Osteoblast (primary cell): ENCODE results near the gene DYNC1H1. TPM values are rescaled to one million over a fixed set of nuclear protein-coding genes. Genes with fewer than 3 reads are reported as not detected.
A peak's percentile ranks its signal among the peaks of the same experiment; 100 is the strongest.
"Not testable (repeated sequence)": the region's sequence is repeated elsewhere in the genome, so short reads cannot be mapped to it uniquely, and the experiment has no call there.

Experiments used
- DNase-seq: peaks from one replicate; pipeline ENCODE4 v3.0.0; 2011; ENCODE audit warnings: low spot score, mixed read lengths; ENCODE audit not compliant: insufficient read length; ENCODE audit errors: missing footprints
- H2AFZ ChIP-seq: 2 replicates; pipeline ENCODE4 v1.6.0; 2011; ENCODE audit warnings: mild to moderate bottlenecking, low read length
- H3K27ac ChIP-seq: 2 replicates; pipeline ENCODE4 v1.5.1; 2011; ENCODE audit warnings: mild to moderate bottlenecking, low read depth, low read length, moderate library complexity
- H3K27me3 ChIP-seq: 2 replicates; pipeline ENCODE4 v1.6.0; 2012; ENCODE audit warnings: mild to moderate bottlenecking, control low read depth, inconsistent platforms, low read length, moderate library complexity; ENCODE audit not compliant: insufficient read depth
- H3K36me3 ChIP-seq: 2 replicates; pipeline ENCODE4 v1.5.1; 2011; ENCODE audit warnings: mild to moderate bottlenecking, low read length, control low read depth, moderate library complexity; ENCODE audit not compliant: insufficient read depth
- H3K4me1 ChIP-seq: 2 replicates; pipeline ENCODE4 v1.5.1; 2011; ENCODE audit warnings: mild to moderate bottlenecking, low read length, control low read depth, moderate library complexity; ENCODE audit not compliant: insufficient read depth
- H3K4me2 ChIP-seq: 2 replicates; pipeline ENCODE4 v1.6.0; 2011; ENCODE audit warnings: mild to moderate bottlenecking, low read length; ENCODE audit not compliant: insufficient read depth
- H3K4me3 ChIP-seq: fragments of 200-600 bp; sonication (generic); 3 replicates; pipeline ENCODE4 v1.5.1; 2012; ENCODE audit warnings: mild to moderate bottlenecking, low read length, inconsistent platforms; ENCODE audit not compliant: insufficient read depth
- H3K79me2 ChIP-seq: 2 replicates; pipeline ENCODE4 v1.6.0; 2012; ENCODE audit warnings: mild to moderate bottlenecking, low read length, control low read depth, inconsistent platforms; ENCODE audit not compliant: insufficient read depth
- H3K9me3 ChIP-seq: 2 replicates; pipeline ENCODE4 v1.5.1; 2011; ENCODE audit warnings: low read depth, low read length, control low read depth
- H4K20me1 ChIP-seq: 2 replicates; pipeline ENCODE4 v1.6.0; 2012; ENCODE audit warnings: mild to moderate bottlenecking, low read length, control low read depth; ENCODE audit not compliant: insufficient read depth
- CTCF ChIP-seq: IDR thresholded peaks from 2 replicates; pipeline ENCODE4 v1.5.1; 2011; ENCODE audit warnings: mild to moderate bottlenecking, low read depth, low read length, moderate library complexity; ENCODE audit errors: extremely low read depth
- total RNA-seq: library from RNA; depleted of rRNA; stranded (reverse); fragments of >200 nt; gene quantifications from 2 replicates; pipeline ENCODE4 v1.2.3, GENCODE V29; 2012

DYNC1H1 gene
- total RNA-seq, 1 donor = 340 TPM

- DNase-seq = no peak
- Histone ChIP-seq H3K9me3 (no peaks in the 10 kb centered on the region), H3K27me3 (no peaks in the 10 kb centered on the region), H3K4me3 (no peak overlapping the region), H3K4me2 (peak overlapping the region; percentile 3), H3K4me1 (peaks cover 35% of the 10 kb centered on the region), H3K36me3 (peaks cover 76% of the 10 kb centered on the region), H3K27ac (peak overlapping the region; percentile 87), H2AFZ (no peak overlapping the region), H3K79me2 (peaks cover 75% of the 10 kb centered on the region), H4K20me1 (peaks cover 7% of the 10 kb centered on the region)
- TF ChIP-seq CTCF = no peak
Observed at GRCh38 chr14:101979666-101980065, 15.3 kb downstream of the DYNC1H1 start.

GRCh38 chr14:101980251-101980650 is 15.9 kb downstream of the DYNC1H1 start:
- no peak for DNase-seq
- H4K20me1 ChIP-seq = peaks cover 4% of the 10 kb centered on the region
- no peak overlapping the region for H2AFZ ChIP-seq
- no peak overlapping the region for H3K4me3 ChIP-seq
- H3K4me2 ChIP-seq = peak overlapping the region; percentile 40
- TF ChIP-seq CTCF = no peak
- peak overlapping the region; percentile 87 for H3K27ac ChIP-seq
- H3K36me3 ChIP-seq = peaks cover 73% of the 10 kb centered on the region
- no peaks in the 10 kb centered on the region for H3K9me3 ChIP-seq
- H3K4me1 ChIP-seq = peaks cover 35% of the 10 kb centered on the region
- no peaks in the 10 kb centered on the region for H3K27me3 ChIP-seq
- peaks cover 71% of the 10 kb centered on the region for H3K79me2 ChIP-seq

GRCh38 chr14:101980700-101981099 is 16.3 kb downstream of the DYNC1H1 start:
- Histone ChIP-seq H3K79me2 (peaks cover 71% of the 10 kb centered on the region), H3K4me2 (peak overlapping the region; percentile 40), H3K4me1 (peaks cover 35% of the 10 kb centered on the region), H3K4me3 (no peak overlapping the region), H3K9me3 (no peaks in the 10 kb centered on the region), H3K36me3 (peaks cover 73% of the 10 kb centered on the region), H4K20me1 (peaks cover 4% of the 10 kb centered on the region), H2AFZ (no peak overlapping the region), H3K27me3 (no peaks in the 10 kb centered on the region), H3K27ac (peak overlapping the region; percentile 87)
- TF ChIP-seq CTCF = no peak
- peak; percentile 89 for DNase-seq

GRCh38 chr14:101982621-101983020 is 18.2 kb downstream of the DYNC1H1 start:
- H3K27ac ChIP-seq = peak overlapping the region; percentile 87
- H3K27me3 ChIP-seq = no peaks in the 10 kb centered on the region
- no peaks in the 10 kb centered on the region for H3K9me3 ChIP-seq
- peaks cover 72% of the 10 kb centered on the region for H3K79me2 ChIP-seq
- peaks cover 35% of the 10 kb centered on the region for H3K4me1 ChIP-seq
- peaks cover 81% of the 10 kb centered on the region for H3K36me3 ChIP-seq
- H2AFZ ChIP-seq = no peak overlapping the region
- no peak for TF ChIP-seq CTCF
- no peak overlapping the region for H3K4me3 ChIP-seq
- H3K4me2 ChIP-seq = no peak overlapping the region
- DNase-seq = no peak
- peaks cover 9% of the 10 kb centered on the region for H4K20me1 ChIP-seq

GRCh38 chr14:101984831-101985230 is 20.5 kb downstream of the DYNC1H1 start:
- Histone ChIP-seq H3K79me2 (peaks cover 71% of the 10 kb centered on the region), H3K4me1 (peaks cover 23% of the 10 kb centered on the region), H3K36me3 (peaks cover 81% of the 10 kb centered on the region), H4K20me1 (peaks cover 15% of the 10 kb centered on the region)
- H3K4me3 ChIP-seq, H3K27me3 ChIP-seq, H3K27ac ChIP-seq, H3K4me2 ChIP-seq, H3K9me3 ChIP-seq, H2AFZ ChIP-seq, DNase-seq: not testable (repeated sequence)
